ENCODE results near the gene CPVL. TPM values are rescaled to one million over a fixed set of nuclear protein-coding genes. Genes with fewer than 3 reads are reported as not detected.

The CPVL gene
- total RNA-seq, 1 experiment from 2014 or later, result 26.9 TPM

GRCh38 chr7:28954946-28955345 is 191.4 kb downstream of the CPVL start:
- Histone ChIP-seq H3K79me2 (ENCODE audit: insufficient read depth, low read length) (no peaks in the 10 kb centered on the region), H3K27me3 (ENCODE audit: insufficient read depth, low read length) (peaks cover 11% of the 10 kb centered on the region; the same call in 1 of the 2 replicates), H3K4me1 (ENCODE audit: insufficient read depth, low read length) (peaks cover 2% of the 10 kb centered on the region; the same call in 1 of the 2 replicates), H3K9me3 (ENCODE audit: control insufficient read depth, low read depth, low read length) (no peaks in the 10 kb centered on the region), H4K8ac (replicated peaks; ENCODE audit: insufficient read length, low read depth, low read length) (no peak overlapping the region), H4K5ac (ENCODE audit: insufficient read length, low read depth, low read length) (no peak overlapping the region), H2BK15ac (ENCODE audit: low read depth, low read length) (no peak overlapping the region), H3K14ac (ENCODE audit: insufficient read depth, low read length) (no peak overlapping the region), H3K23ac (ENCODE audit: insufficient read length, low read depth, low read length) (no peak overlapping the region), H3T11ph (ENCODE audit: low read length) (no peak overlapping the region), H3K27ac (ENCODE audit: insufficient read length, low read depth, low read length) (no peak overlapping the region), H2AK5ac (ENCODE audit: insufficient read length, low read length) (no peak overlapping the region), H2BK20ac (ENCODE audit: low read depth, low read length, poor library complexity, severe bottlenecking) (no peak overlapping the region), H2BK12ac (ENCODE audit: insufficient read length, low read depth, low read length) (no peak overlapping the region), H3K4me2 (ENCODE audit: insufficient read depth, insufficient read length, low read length) (no peak overlapping the region), H3K56ac (ENCODE audit: insufficient read length, low read depth, low read length) (no peak overlapping the region), H2AFZ (ENCODE audit: low read length) (no peak overlapping the region), H4K20me1 (ENCODE audit: control insufficient read depth, insufficient read depth, insufficient read length) (no peaks in the 10 kb centered on the region), H3K18ac (ENCODE audit: insufficient read length, low read depth, low read length) (no peak overlapping the region), H3K79me1 (ENCODE audit: insufficient read depth, low read depth, low read length, poor library complexity, severe bottlenecking) (no peaks in the 10 kb centered on the region), H3K9ac (ENCODE audit: extremely low read depth, insufficient read length, low read length) (no peak overlapping the region), H3K4ac (ENCODE audit: low read depth, low read length) (no peak overlapping the region), H2BK120ac (ENCODE audit: low read depth, low read length, poor library complexity, severe bottlenecking) (no peak overlapping the region), H2BK5ac (ENCODE audit: insufficient read length, low read length) (no peak overlapping the region), H3K23me2 (ENCODE audit: insufficient read length, low read depth, low read length, poor library complexity, severe bottlenecking) (peaks cover 35% of the 10 kb centered on the region), H4K91ac (ENCODE audit: insufficient read length, low read depth, low read length) (no peak overlapping the region)
- Mint-ChIP-seq H3K4me3 (no peak overlapping the region), H3K9me3 (peaks cover 0 to 7% of the 10 kb centered on the region in 2 experiments; a peak in 1 of 5 replicates), H3K27ac (peak overlapping the region in 1 of 3 experiments; percentile 32; a peak in 1 of 7 replicates), H3K27me3 (ENCODE audit: low read depth) (peaks cover 45% of the 10 kb centered on the region), H3K36me3 (ENCODE audit: insufficient read depth in 1 of 3, low read depth in 3 of 3) (peaks cover 0 to 6% (median 0%) of the 10 kb centered on the region in 3 experiments; a peak in 4 of 7 replicates), H3K4me1 (peaks cover 20 to 24% of the 10 kb centered on the region in 2 experiments)
- TF ChIP-seq CTCF (conservative IDR thresholded peaks at IDR 0.05), result no peak
- no peak for DNase-seq
- WGBS (ENCODE audit: extremely low coverage, insufficient read length, low lambda C conversion rate), result no CpG with 5 or more reads among the region's 5 CpGs

All from H9 (cell line).